ENCODE data around the gene AOPEP. TPM values are rescaled to one million over a fixed set of nuclear protein-coding genes. Genes with fewer than 3 reads are reported as not detected.

Gene AOPEP
- polyA plus RNA-seq, 1 donor = 44.3 TPM

GRCh38 chr9:94879230-94879629 is 152.7 kb downstream of the AOPEP start:
- H3K27ac ChIP-seq (ENCODE audit: low read length) = no peak overlapping the region
- no peaks in the 10 kb centered on the region for H3K27me3 ChIP-seq (ENCODE audit: control insufficient read depth, insufficient read depth, low read length)
- H3K36me3 ChIP-seq (ENCODE audit: control insufficient read depth, insufficient read depth, low read length) = no peaks in the 10 kb centered on the region
- no peak overlapping the region for H3K4me3 ChIP-seq (ENCODE audit: low read length)
- H3K9me3 ChIP-seq (ENCODE audit: control insufficient read depth, low read depth, low read length) = no peaks in the 10 kb centered on the region
- peaks cover 3% of the 10 kb centered on the region for H3K4me1 ChIP-seq (ENCODE audit: control insufficient read depth, insufficient read depth, low read length)
- DNase-seq = no peak

GRCh38 chr9:94881023-94881422 is 154.5 kb downstream of the AOPEP start:
- WGBS (ENCODE audit: insufficient coverage, low lambda C conversion rate) = no CpG with 5 or more reads among the region's 1 CpG
- Histone ChIP-seq H3K9me3 (ENCODE audit: control insufficient read depth, low read depth, low read length) (no peaks in the 10 kb centered on the region), H3K4me1 (ENCODE audit: control insufficient read depth, insufficient read depth, low read length) (peaks cover under 1% of the 10 kb centered on the region), H3K27me3 (ENCODE audit: control insufficient read depth, insufficient read depth, low read length) (no peaks in the 10 kb centered on the region), H3K36me3 (ENCODE audit: control insufficient read depth, insufficient read depth, low read length) (no peaks in the 10 kb centered on the region), H3K27ac (ENCODE audit: low read length) (no peak overlapping the region), H3K4me3 (ENCODE audit: low read length) (no peak overlapping the region)
- DNase-seq = no peak

GRCh38 chr9:94881454-94881853 is 155.0 kb downstream of the AOPEP start:
- H3K4me1 ChIP-seq (ENCODE audit: control insufficient read depth, insufficient read depth, low read length) = no peaks in the 10 kb centered on the region
- no peaks in the 10 kb centered on the region for H3K27me3 ChIP-seq (ENCODE audit: control insufficient read depth, insufficient read depth, low read length)
- H3K4me3 ChIP-seq (ENCODE audit: low read length) = no peak overlapping the region
- no peak overlapping the region for H3K27ac ChIP-seq (ENCODE audit: low read length)
- 100% methylated on average over 2 of the region's 2 CpGs for WGBS (ENCODE audit: insufficient coverage, low lambda C conversion rate)
- DNase-seq = no peak
- H3K36me3 ChIP-seq (ENCODE audit: control insufficient read depth, insufficient read depth, low read length) = no peaks in the 10 kb centered on the region
- H3K9me3 ChIP-seq (ENCODE audit: control insufficient read depth, low read depth, low read length) = no peaks in the 10 kb centered on the region

- H3K36me3 ChIP-seq (ENCODE audit: control insufficient read depth, insufficient read depth, low read length) = no peaks in the 10 kb centered on the region
- no peak overlapping the region for H3K27ac ChIP-seq (ENCODE audit: low read length)
- no peak overlapping the region for H3K4me3 ChIP-seq (ENCODE audit: low read length)
- H3K27me3 ChIP-seq (ENCODE audit: control insufficient read depth, insufficient read depth, low read length) = no peaks in the 10 kb centered on the region
- WGBS (ENCODE audit: insufficient coverage, low lambda C conversion rate) = 100% methylated on average over 1 of the region's 3 CpGs
- H3K4me1 ChIP-seq (ENCODE audit: control insufficient read depth, insufficient read depth, low read length) = no peaks in the 10 kb centered on the region
- H3K9me3 ChIP-seq (ENCODE audit: control insufficient read depth, low read depth, low read length) = no peaks in the 10 kb centered on the region
- no peak for DNase-seq
Observed at GRCh38 chr9:94881940-94882339, 155.4 kb downstream of the AOPEP start.

GRCh38 chr9:94882966-94883641 is 156.6 kb downstream of the AOPEP start:
- DNase-seq = no peak
- WGBS (ENCODE audit: insufficient coverage, low lambda C conversion rate) = 60% methylated on average over 3 of the region's 4 CpGs
- Histone ChIP-seq H3K36me3 (ENCODE audit: control insufficient read depth, insufficient read depth, low read length) (no peaks in the 10 kb centered on the region), H3K27ac (ENCODE audit: low read length) (no peak overlapping the region), H3K9me3 (ENCODE audit: control insufficient read depth, low read depth, low read length) (no peaks in the 10 kb centered on the region), H3K27me3 (ENCODE audit: control insufficient read depth, insufficient read depth, low read length) (no peaks in the 10 kb centered on the region), H3K4me3 (ENCODE audit: low read length) (no peak overlapping the region), H3K4me1 (ENCODE audit: control insufficient read depth, insufficient read depth, low read length) (no peaks in the 10 kb centered on the region)

- Histone ChIP-seq H3K27me3 (ENCODE audit: control insufficient read depth, insufficient read depth, low read length) (no peaks in the 10 kb centered on the region), H3K9me3 (ENCODE audit: control insufficient read depth, low read depth, low read length) (no peaks in the 10 kb centered on the region), H3K36me3 (ENCODE audit: control insufficient read depth, insufficient read depth, low read length) (no peaks in the 10 kb centered on the region), H3K4me3 (ENCODE audit: low read length) (no peak overlapping the region), H3K27ac (ENCODE audit: low read length) (no peak overlapping the region), H3K4me1 (ENCODE audit: control insufficient read depth, insufficient read depth, low read length) (no peaks in the 10 kb centered on the region)
- WGBS (ENCODE audit: insufficient coverage, low lambda C conversion rate) = 85% methylated on average over 2 of the region's 4 CpGs
- DNase-seq = no peak
Observed at GRCh38 chr9:94885854-94886447, 159.5 kb downstream of the AOPEP start.

GRCh38 chr9:94887721-94888120 is 161.2 kb downstream of the AOPEP start:
- Histone ChIP-seq H3K4me3 (ENCODE audit: low read length) (no peak overlapping the region), H3K9me3 (ENCODE audit: control insufficient read depth, low read depth, low read length) (no peaks in the 10 kb centered on the region), H3K36me3 (ENCODE audit: control insufficient read depth, insufficient read depth, low read length) (no peaks in the 10 kb centered on the region), H3K4me1 (ENCODE audit: control insufficient read depth, insufficient read depth, low read length) (no peaks in the 10 kb centered on the region), H3K27me3 (ENCODE audit: control insufficient read depth, insufficient read depth, low read length) (no peaks in the 10 kb centered on the region), H3K27ac (ENCODE audit: low read length) (no peak overlapping the region)
- no peak for DNase-seq
- 60% methylated on average over 1 of the region's 2 CpGs for WGBS (ENCODE audit: insufficient coverage, low lambda C conversion rate)

- WGBS (ENCODE audit: insufficient coverage, low lambda C conversion rate) = 92% methylated on average over 2 of the region's 8 CpGs
- no peak overlapping the region for H3K4me3 ChIP-seq (ENCODE audit: low read length)
- H3K36me3 ChIP-seq (ENCODE audit: control insufficient read depth, insufficient read depth, low read length) = no peaks in the 10 kb centered on the region
- H3K27ac ChIP-seq (ENCODE audit: low read length) = no peak overlapping the region
- H3K4me1 ChIP-seq (ENCODE audit: control insufficient read depth, insufficient read depth, low read length) = no peaks in the 10 kb centered on the region
- H3K9me3 ChIP-seq (ENCODE audit: control insufficient read depth, low read depth, low read length) = no peaks in the 10 kb centered on the region
- DNase-seq = no peak
- H3K27me3 ChIP-seq (ENCODE audit: control insufficient read depth, insufficient read depth, low read length) = no peaks in the 10 kb centered on the region
Observed at GRCh38 chr9:94888775-94889174, 162.3 kb downstream of the AOPEP start.

- no peak for DNase-seq
- no peak overlapping the region for H3K4me3 ChIP-seq (ENCODE audit: low read length)
- no peak overlapping the region for H3K27ac ChIP-seq (ENCODE audit: low read length)
- H3K36me3 ChIP-seq (ENCODE audit: control insufficient read depth, insufficient read depth, low read length) = no peaks in the 10 kb centered on the region
- no CpG with 5 or more reads among the region's 3 CpGs for WGBS (ENCODE audit: insufficient coverage, low lambda C conversion rate)
- no peaks in the 10 kb centered on the region for H3K4me1 ChIP-seq (ENCODE audit: control insufficient read depth, insufficient read depth, low read length)
- H3K27me3 ChIP-seq (ENCODE audit: control insufficient read depth, insufficient read depth, low read length) = no peaks in the 10 kb centered on the region
- H3K9me3 ChIP-seq (ENCODE audit: control insufficient read depth, low read depth, low read length) = no peaks in the 10 kb centered on the region
Observed at GRCh38 chr9:94889628-94890027, 163.1 kb downstream of the AOPEP start.

- H3K4me3 ChIP-seq (ENCODE audit: low read length) = no peak overlapping the region
- 100% methylated on average over 1 of the region's 1 CpG for WGBS (ENCODE audit: insufficient coverage, low lambda C conversion rate)
Observed at GRCh38 chr9:94891183-94891582, 164.7 kb downstream of the AOPEP start.

GRCh38 chr9:94892675-94893074 is 166.2 kb downstream of the AOPEP start:
- Histone ChIP-seq H3K9me3 (ENCODE audit: control insufficient read depth, low read depth, low read length) (no peaks in the 10 kb centered on the region), H3K36me3 (ENCODE audit: control insufficient read depth, insufficient read depth, low read length) (no peaks in the 10 kb centered on the region), H3K27ac (ENCODE audit: low read length) (no peak overlapping the region), H3K27me3 (ENCODE audit: control insufficient read depth, insufficient read depth, low read length) (no peaks in the 10 kb centered on the region), H3K4me3 (ENCODE audit: low read length) (no peak overlapping the region), H3K4me1 (ENCODE audit: control insufficient read depth, insufficient read depth, low read length) (no peaks in the 10 kb centered on the region)
- DNase-seq = no peak
- WGBS (ENCODE audit: insufficient coverage, low lambda C conversion rate) = no CpG with 5 or more reads among the region's 1 CpG

More at GRCh38 chr9:94891183-94891582, 164.7 kb downstream of the AOPEP start:
- no peaks in the 10 kb centered on the region for H3K4me1 ChIP-seq (ENCODE audit: control insufficient read depth, insufficient read depth, low read length)
- H3K27me3 ChIP-seq (ENCODE audit: control insufficient read depth, insufficient read depth, low read length) = no peaks in the 10 kb centered on the region
- H3K36me3 ChIP-seq (ENCODE audit: control insufficient read depth, insufficient read depth, low read length) = no peaks in the 10 kb centered on the region
- no peak for DNase-seq
- no peak overlapping the region for H3K27ac ChIP-seq (ENCODE audit: low read length)
- H3K9me3 ChIP-seq (ENCODE audit: control insufficient read depth, low read depth, low read length) = no peaks in the 10 kb centered on the region

All from large intestine (tissue), 3 donors.